NCI-H1092 treated with DMSO at 0.1 percent for 48 hours (cell line): Measurements from ENCODE around the gene CDHR3.
"Not testable (repeated sequence)": the region's sequence is repeated elsewhere in the genome, so short reads cannot be mapped to it uniquely, and the experiment has no call there.

Source experiments
- DNase-seq: peaks from one replicate; lab custom pipeline; 2025; lab: John Stamatoyannopoulos, UW

The CDHR3 gene

DNA sequence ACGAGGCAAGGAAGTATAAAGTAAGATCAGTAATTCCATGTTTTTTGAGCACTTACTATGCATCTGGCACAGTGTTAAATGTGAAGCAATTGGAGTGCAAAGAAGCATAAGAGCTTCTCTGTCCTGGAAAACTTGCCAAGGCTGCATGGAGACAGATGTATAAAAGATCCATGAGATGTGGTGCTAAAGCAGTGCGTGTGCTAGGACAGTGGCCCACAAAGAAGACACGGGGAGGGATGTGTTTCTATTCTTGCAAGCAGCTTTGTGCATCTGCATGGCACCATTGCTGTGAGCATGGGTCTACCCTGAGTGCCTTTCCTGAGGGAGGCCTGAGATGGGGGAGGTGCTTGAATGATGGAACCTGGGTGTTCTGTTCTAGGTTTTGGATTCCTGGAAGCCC is 5.1 kb upstream of the CDHR3 start:
- DNase-seq: no peak

DNA sequence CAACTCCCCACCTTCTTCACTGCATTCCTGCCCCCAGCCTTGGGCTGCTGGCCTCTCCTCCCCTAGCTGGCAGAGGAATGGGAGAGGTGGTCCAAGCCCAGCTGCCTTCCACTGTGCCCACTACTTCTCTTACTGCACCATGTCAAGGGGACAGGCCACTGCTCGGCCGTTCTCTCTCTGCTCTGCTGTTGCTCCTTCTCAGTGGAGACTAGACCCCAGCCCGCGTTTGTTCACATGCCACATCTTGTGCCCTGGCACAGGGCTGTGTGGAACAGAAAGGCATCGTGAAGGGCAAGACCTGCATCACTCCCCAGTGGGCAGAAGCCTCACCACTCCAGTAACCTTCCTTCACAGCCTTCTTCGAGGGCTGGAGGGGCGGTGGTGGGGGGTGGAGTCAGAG is 711 bp upstream of the CDHR3 start:
- no peak for DNase-seq

DNA sequence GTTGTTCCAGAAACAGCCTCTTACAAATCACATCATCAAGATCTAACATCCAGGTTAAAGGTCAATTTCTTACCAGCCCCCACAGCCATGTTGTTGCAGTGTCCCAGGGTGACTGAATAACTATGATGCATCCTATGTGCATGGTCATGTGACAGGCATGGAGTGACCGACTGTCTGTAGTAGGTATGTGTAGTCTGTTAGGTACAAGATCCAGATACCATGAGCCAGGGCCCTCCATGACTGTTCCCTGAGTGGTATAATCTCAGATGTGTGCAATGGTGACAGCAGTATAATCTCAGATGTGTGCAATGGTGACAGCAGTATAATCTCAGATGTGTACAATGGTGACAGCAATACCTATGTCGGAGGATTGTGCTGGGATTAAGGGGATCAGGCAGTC is 8.8 kb downstream of the CDHR3 start:
- no peak for DNase-seq

DNA sequence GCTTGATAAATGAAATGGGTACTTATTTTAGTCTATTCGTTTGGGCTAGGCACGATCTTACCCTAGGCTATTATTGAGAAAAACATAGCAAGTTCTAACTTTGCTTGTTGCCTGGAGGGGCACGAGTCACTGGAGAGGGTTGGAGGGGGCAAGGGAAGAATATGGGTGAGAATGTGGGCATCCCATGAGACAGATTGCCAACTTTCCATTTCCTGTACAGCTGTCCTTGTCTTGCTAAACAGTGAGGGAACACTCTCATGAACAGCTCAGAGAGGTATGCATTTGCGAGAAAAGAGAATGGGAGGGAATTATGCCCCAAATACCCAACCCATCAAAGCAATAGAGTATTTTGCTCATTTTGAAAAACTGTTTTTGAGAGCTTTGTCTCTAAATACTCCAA is 9.2 kb downstream of the CDHR3 start:
- no peak for DNase-seq

DNA sequence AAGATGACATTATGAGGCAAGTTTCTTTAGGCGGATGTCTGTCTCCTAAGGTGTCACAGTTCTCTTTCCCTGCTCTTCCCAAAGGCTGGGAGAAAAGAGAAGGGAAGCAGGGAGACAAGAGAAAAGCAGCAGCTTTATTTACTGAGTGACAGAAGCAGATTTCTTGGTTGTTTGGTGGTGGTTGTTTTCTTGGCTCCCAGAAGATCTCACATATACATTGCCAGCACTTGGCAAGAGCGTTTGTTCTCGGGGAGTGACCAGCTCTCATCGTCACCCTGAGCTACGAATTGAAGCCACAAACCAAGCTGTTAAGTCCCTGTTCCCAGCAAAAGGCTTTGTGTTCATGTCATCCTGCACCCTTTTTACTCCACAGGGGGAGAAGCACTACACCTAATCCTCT is 11.4 kb downstream of the CDHR3 start:
- no peak for DNase-seq

DNA sequence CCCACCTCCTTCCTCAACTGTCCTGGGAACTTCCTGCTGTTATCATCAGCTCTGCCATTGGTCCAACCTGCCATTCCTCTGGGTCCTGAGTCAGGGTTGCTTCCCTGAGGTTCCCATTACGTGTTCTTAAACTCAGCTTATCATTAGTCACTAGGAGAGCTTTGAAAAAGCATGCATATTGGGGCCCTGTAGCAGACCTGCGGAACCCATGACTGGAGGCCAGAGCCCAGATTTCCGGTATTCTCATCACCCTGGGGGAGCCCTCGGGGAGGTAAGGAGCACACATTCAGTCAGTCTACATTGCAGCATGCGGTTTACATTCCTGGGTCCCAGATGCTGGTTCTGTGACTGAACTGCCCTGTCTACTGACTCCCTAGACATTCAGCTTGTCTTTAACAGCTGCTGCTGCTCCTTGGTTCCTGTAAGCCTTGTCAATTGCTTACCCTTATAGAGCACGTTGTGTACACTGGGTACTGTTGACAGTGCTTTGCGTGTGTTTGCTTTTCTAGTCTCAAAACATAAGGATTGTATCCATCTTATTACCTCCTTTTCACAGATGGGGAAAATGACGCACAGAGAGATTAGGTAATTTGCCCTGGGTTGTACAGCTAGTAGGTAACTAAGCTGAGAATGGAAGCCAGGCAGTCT is 12.8 kb downstream of the CDHR3 start:
- DNase-seq: peak; percentile 10

DNA sequence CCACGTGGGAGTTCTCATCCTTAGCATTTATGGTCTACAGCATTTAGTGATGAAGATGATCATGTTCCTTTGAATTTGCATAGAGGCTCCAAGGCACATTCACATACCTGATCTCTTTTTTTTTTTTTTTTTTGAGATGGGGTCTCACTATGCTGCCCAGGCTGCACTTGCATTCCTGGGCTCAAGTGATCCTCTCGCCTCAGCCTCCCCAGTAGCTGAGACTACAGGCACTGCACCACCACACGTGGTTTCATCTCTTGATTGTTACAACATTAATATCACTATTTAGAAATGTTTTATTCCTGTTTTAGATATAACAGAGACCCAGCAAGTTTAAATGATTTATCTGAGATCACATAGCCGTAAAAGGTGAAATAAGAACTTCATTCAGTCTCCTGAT is 13.8 kb downstream of the CDHR3 start:
- DNase-seq: no peak

DNA sequence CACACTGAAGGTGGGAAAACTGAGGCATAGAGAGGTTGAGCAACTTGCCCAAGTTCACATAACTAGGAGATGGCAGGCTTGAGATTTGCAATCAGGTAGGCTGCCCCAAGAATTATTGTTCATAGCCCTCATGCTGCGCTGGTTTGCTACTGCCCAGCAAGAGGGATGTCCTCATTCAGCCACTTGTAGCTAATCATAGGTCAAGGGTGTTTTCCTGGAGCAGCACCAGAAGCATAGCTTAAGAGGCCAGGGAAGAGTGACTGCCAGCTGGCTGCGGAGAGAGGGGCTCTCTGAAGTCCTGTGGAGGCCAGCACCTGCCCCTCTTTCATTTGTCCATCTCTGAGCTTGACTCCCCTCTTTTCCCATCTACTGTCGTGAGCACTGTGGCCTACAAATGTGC is 15.0 kb downstream of the CDHR3 start:
- DNase-seq: peak; percentile 32

DNA sequence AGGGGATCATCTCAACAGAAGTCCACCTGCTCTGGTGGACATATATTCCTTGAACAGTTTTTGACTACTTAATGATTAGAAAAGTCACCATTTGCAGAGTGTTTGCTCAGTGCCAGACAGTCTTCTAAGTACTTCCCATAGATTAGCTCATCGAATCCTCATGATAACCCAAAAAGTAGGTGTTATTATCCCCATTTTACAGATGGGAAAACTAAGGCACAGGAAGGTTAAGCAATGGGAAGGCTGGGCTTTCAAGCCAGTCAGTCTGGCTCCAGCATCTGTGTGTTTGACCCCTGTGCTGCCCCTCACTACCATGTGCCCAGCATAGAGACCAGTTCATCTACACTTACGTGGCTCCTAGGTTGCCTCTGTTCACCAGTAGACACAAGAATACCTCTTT is 15.9 kb downstream of the CDHR3 start:
- DNase-seq: no peak

DNA sequence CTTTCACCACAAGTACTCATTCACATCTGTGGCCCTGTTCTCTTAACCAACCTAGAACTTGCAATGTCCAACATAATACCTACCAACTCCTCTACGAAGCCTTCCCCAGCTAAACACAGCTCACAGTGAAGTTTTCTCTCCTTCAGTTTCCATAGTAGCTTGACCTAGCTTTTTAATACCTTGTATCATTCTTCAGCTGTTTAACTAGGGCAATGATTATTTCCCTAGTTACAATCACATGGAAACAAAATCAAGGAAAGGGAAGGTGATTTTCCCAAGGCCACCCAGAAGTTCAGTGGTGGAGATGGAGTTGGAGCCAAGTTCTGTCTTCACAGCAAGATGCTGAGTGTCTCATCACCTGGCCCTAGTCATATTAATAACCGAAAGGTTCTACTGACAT is 16.3 kb downstream of the CDHR3 start:
- DNase-seq: no peak

DNA sequence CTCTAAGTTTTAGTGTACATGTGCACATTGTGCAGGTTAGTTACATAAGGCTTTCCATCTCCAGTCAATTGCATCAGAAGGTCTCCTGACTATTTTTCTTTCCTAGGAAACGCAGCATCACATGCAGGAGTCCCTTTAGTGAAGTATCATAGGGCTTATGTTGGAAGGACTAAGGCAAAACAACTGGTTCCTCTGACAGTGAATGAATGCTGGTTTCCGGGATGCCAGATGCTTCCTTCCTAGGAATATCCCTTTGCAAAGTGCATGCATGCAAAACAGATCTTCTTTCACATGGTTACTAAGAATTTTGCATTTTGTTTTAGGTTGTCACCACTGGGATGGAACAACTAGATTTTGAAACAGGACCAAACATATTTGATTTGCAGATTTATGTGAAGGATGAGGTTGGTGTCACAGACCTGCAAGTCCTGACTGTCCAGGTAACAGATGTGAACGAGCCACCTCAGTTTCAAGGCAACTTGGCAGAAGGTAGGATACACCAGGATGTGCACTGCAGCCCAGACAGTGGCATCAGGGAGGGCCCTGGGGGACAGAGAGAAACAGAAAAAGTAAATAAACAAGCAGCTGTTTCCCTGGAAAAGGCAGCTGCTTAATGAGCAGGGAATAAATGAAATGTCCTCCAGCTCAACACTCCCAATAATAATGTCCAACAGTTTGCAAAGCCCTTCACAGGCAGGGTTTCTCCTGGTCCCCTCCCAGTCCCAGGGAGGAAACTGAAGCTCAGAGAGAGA is 17.8 kb downstream of the CDHR3 start:
- DNase-seq: peak; percentile 54

DNA sequence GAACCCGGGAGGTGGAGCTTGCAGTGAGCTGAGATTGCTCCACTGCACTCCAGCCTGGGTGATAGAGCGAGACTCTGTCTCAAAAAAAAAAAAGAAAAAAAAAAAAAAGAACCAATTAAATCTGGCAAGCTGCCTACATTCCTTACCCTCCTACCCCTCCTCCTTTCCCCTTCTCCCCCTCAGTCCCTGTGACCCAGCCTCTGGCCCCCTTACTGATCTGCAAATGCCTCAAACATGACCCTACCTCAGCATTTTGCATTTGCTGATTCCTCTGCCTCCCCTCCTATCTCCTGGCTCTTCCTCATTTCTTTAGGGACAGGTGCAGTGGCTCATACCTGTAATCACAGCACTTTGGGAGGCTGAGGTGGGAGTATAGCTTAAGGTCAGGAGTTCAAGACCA is 19.3 kb downstream of the CDHR3 start:
- DNase-seq: no peak

DNA sequence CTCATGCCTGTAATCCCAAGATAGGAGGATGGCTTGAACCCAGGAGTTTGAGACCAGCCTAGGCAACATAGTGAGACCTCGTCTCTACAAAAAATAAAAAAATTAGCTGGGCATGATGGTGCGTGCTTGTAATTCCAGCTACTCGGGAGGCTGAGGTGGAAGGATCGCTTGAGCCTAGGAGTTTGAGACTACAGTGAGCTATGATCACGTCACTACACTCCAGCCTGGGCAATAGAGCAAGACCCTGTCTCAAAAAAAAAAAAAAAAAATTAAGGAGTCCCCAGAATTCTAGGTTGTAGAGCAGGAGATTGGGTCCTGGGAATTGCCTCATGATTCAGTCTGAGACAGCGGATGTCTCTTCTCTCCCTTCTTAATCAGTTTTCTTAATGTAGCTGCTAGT is 21.7 kb downstream of the CDHR3 start:
- not testable (repeated sequence) for DNase-seq

DNA sequence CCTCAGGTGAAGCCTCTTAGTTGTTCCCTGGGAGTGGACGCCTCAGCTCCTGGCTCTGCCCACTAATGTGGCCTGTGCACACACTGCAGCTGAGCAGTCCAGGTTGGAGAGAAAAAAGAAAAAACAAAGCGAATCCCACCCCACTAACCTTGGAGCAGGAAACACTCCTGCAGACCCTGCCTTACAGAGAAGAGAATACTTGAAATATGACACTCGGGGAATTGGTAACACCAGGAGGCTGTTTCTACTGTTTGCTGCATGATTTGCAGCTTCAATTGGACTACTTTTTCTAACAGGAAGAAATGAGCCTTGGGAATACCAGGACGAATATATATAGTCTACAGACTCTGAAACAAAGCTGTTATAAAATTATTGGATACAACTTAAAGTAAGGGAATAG is 22.2 kb downstream of the CDHR3 start:
- peak; percentile 47 for DNase-seq

DNA sequence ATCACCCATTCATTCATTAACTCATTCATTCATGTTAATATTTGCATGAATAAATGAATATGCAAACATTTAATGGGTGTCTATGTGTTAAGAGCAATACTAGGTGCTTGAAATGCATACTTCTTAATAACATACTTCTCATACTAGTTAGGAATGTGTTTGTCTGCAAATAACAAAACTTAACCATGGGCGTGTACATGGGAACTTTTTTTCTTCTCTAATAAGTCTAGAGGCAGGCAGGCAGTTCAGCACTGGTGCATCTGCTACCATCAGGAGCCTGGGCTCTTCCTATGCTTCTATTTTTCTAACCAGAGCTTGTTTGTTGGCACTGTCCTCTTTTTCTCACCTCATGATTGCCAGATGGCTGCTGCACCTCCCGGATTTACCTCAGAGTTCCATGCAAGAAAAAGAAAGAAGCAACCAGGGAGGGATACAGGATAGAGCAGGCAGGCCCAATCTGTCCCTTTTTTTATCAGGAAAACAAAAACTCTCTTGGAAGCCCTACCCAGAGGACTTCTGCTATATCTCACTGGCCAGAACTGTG is 22.7 kb downstream of the CDHR3 start:
- no peak for DNase-seq

DNA sequence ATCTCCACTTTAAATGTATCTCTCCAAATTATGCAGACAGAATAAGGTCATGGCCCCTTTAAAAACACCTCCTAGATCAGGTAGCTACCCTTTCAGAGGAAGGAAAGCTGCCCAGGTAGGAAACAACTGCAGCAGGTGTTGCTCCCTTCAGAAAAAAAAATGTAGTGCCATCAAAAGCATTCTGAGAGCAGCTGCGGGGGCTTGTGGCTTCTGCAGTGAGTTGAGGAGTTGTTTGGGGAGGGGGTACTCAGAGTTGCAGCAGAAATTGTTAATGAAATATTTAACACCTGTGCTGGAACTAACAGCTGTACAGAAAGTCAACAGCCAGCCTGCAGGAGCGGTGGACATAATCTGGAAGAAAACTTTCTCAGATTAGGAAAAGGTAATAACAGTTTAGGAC is 24.0 kb downstream of the CDHR3 start:
- peak; percentile 13 for DNase-seq

DNA sequence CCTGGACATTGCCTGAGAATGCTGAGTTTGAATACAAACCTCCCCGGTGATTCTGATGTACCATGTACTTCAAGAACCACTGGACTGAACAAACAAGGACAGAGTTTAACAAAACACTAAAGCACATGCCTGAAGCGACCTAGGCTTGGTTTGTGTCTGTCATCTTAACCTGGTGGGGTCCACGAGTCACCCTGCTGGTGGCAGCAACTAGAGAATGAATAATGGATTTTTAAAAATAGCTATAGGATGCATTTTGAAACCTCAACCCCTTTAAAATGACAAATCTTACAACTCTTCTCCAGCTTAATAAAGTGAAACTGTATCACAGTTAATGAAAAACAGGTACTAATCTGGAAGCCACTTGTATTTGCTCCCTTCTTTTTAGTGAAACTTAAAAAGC is 25.2 kb downstream of the CDHR3 start:
- DNase-seq: no peak

DNA sequence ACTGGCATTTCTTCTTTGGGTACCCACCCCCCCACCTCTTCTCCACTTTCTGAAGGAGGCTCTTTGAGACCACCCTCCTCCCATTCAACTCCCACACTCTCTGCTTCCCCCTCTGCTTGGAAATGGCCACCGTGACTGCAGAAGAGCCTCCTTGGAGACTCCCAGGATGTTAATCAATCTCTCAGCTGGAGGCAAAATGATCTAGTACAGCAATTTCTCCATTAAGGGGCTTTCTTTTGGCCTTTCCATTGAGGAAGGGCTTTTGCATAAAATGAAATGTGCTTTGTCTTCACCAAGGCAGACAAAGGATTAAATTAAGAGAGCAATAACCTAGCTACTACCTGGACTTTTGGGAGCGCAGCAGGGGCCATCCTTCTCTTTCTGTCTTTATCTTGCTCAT is 26.1 kb downstream of the CDHR3 start:
- no peak for DNase-seq

DNA sequence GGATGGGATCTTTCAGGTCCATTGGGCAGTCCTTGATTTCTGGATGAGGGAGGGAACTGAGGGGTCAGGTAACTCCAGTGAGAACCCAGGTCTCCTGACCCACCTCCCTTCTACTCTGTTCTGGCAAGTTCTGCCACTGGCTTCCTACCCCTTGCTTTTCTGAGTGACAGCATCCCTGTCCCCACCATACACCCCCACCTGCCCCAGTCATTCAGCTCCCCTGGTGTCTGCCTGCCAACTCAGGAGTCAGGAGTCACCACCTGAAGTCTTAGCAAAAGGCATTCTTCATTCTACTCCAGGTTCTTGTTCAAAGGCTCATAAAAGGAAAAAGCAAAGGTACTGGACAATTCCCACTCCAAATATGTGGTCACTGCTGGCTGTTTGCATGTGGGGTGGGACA is 26.6 kb downstream of the CDHR3 start:
- DNase-seq: no peak

DNA sequence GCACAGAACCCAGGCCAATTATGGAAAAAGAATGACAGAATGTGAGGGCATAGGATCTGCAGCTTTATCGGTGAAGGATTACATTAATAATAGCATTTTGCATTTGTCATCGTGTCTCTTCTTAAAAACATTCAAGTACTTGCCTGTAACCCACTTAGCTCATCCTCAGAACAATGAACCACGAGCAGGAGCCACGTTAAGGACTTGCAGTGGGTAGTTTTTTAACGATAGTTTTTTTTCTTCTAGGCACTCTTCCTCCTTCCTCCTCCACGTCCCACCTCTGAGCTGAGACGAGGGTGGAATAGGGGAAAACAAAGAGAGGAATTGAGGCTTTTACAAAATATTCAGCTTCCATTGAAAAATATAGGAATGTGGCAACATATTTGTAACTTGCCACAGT is 27.1 kb downstream of the CDHR3 start:
- DNase-seq: no peak

DNA sequence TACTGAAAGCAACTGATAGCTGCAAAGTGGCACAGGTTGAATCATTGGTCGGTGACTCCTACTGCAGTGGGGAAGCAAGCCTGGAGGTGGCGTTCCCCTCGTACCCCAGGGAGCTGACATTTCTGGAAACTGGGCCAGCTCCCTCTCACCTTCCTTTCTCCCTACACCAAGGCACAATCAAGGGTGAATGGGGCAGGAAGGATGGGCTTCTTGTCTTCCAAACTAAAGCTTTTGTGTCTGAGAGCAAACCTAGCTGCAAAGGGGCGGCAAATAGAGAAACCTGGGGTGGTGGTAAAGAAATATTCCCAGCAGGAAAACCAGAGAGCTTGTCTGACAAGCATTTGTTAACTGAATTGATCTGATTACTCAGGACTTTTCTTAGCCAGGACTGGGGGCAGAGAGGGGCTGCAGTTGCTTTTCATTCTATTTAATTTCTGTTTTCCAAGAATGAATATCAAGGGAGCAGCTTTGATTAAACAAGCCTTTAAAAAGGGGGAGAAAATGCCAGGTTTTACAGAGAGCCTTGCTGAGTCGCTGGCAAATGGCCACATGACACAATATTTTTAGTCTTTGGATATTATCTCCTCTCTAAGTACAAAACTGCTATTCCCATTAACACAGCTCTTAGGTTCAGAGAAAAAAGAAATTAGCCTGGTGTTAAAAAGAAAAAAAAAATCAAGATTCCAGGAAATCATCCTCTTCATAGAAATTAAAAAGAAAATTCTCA is 27.8 kb downstream of the CDHR3 start:
- peak; percentile 59 for DNase-seq

DNA sequence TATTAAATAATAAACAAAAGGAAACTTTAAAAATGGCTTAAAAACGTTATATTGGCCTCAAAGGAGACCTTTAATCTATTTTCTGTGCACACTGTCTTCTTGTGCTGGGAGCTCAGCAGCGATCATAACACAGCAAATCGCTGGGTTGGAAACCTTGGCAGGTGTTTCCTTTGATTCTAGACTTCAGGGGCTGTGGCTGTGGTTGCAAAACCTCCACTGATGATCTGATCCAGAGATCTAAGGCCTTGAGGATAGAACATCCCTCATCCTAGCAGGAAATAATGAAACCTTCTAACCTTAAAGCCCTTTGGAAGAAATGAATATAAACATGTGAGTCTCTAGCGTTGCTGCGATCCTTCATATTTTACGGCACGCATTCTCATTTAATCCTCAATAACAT is 29.8 kb downstream of the CDHR3 start:
- DNase-seq: no peak
